GM12878 (cell line): ENCODE data around the gene ADK. TPM values are rescaled to one million over a fixed set of nuclear protein-coding genes. Genes with fewer than 3 reads are reported as not detected.

ENCODE experiments used
- ATAC-seq: fragments of 200-7000 bp; cut with Tn5 transposase; 3 replicates; pipeline ENCODE4 v1.9.1; 2020; ENCODE audit warnings: mild to moderate bottlenecking, moderate library complexity
- BruUV-seq: library from RNA; stranded (reverse); fragments of 400-500 nt; replicated peaks from 2 replicates; lab custom pipeline; 2021; lab: Mats Ljungman, UMichigan
- CTCF ChIA-PET: fragments of 300-600 bp; sonication (Branson Sonifier 250); formaldehyde crosslinking; extraction: SDS; loops from one replicate; lab custom pipeline; 2021; ENCODE audit warnings: inconsistent platforms; lab: Yijun Ruan, JAX
- POLR2A ChIA-PET: fragments of 350-600 bp; formaldehyde crosslinking; extraction: SDS; loops from one replicate; lab custom pipeline; 2021; ENCODE audit warnings: inconsistent platforms; lab: Charles Lee
- RAD21 ChIA-PET: fragments of 300-600 bp; sonication (Branson Sonifier 250); formaldehyde crosslinking; loops from one replicate; lab custom pipeline; 2023; ENCODE audit warnings: antibody characterized with exemption; ENCODE audit not compliant: unreplicated experiment; lab: Charles Lee
- SMC1A ChIA-PET: fragments of 300-600 bp; sonication (Branson Sonifier 250); formaldehyde crosslinking; loops from one replicate; lab custom pipeline; 2023; ENCODE audit not compliant: unreplicated experiment, uncharacterized antibody; lab: Charles Lee
- DNase-seq: peaks from one replicate; pipeline ENCODE4 v3.0.0-alpha.2; 2011; ENCODE audit warnings: low read depth, low spot score
- FAIRE-seq: peaks from 3 replicates; lab custom pipeline; 2011; peaks lifted over from hg19 to GRCh38; lab: Jason Lieb, UNC
- H2AFZ ChIP-seq: 2 replicates; pipeline ENCODE4 v1.6.0; 2011; ENCODE audit warnings: low read depth, low read length, control low read depth; ENCODE audit not compliant: control insufficient read depth
- H3K27ac ChIP-seq: 2 replicates; pipeline ENCODE4 v1.5.1; 2011; ENCODE audit warnings: control low read depth; ENCODE audit not compliant: control insufficient read depth, insufficient read depth
- H3K27me3 ChIP-seq, 2 experiments: replicated peaks in 1 of 2; 2 replicates each; pipeline versions ENCODE4 v1.6.0 to v1.6.1; 2011; ENCODE audit warnings: low read length in 1 of 2; ENCODE audit not compliant: control insufficient read depth in 2 of 2, insufficient read depth in 2 of 2
- H3K36me3 ChIP-seq, 2 experiments: 2 replicates each; pipeline ENCODE4 v1.5.1; 2011; ENCODE audit warnings: low read length in 1 of 2; ENCODE audit not compliant: control insufficient read depth in 2 of 2, insufficient read depth in 2 of 2
- H3K4me1 ChIP-seq: 2 replicates; pipeline ENCODE4 v1.6.1; 2011; ENCODE audit warnings: mild to moderate bottlenecking, low read length, moderate library complexity, mixed read lengths; ENCODE audit not compliant: control insufficient read depth, insufficient read depth
- H3K4me2 ChIP-seq: 2 replicates; pipeline ENCODE4 v1.6.0; 2011; ENCODE audit warnings: control low read depth; ENCODE audit not compliant: control insufficient read depth, insufficient read depth
- H3K4me3 ChIP-seq: fragments of 200-600 bp; sonication (generic); 2 replicates; pipeline ENCODE4 v1.5.1; 2016
- H3K79me2 ChIP-seq: 2 replicates; pipeline ENCODE4 v1.6.0; 2011; ENCODE audit warnings: low read length; ENCODE audit not compliant: control insufficient read depth, insufficient read depth
- H3K9ac ChIP-seq: 2 replicates; pipeline ENCODE4 v1.8.0; 2011; ENCODE audit warnings: low read length, control low read depth, mixed read lengths; ENCODE audit not compliant: control insufficient read depth, insufficient read depth
- H3K9me3 ChIP-seq: replicated peaks from 3 replicates; pipeline ENCODE4 v1.5.1; 2011; ENCODE audit warnings: mild to moderate bottlenecking, low read length; ENCODE audit not compliant: control insufficient read depth, insufficient read depth
- H4K20me1 ChIP-seq: 2 replicates; pipeline ENCODE4 v1.6.0; 2011; ENCODE audit not compliant: control insufficient read depth, insufficient read depth
- BHLHE40 ChIP-seq, 2 experiments: fragments of 450-650 bp in 1 of 2; IDR thresholded peaks; 2 replicates each; pipeline ENCODE4 v1.6.1; 2011 to 2017; ENCODE audit warnings: low read depth in 2 of 2, borderline replicate concordance in 1 of 2, improper control_type of control experiment in 1 of 2, low read length in 1 of 2, mild to moderate bottlenecking in 1 of 2
- CBFB ChIP-seq: IDR thresholded peaks from 2 replicates; pipeline ENCODE4 v1.6.1; 2016; ENCODE audit warnings: antibody characterized with exemption, low read depth
- CHD2 ChIP-seq: IDR thresholded peaks from 2 replicates; pipeline ENCODE4 v1.6.1; 2011; ENCODE audit warnings: low read depth, low read length, improper control_type of control experiment, borderline replicate concordance
- KAT2A ChIP-seq: conservative IDR thresholded peaks from 2 replicates; pipeline ENCODE4 v1.6.1; 2011; ENCODE audit warnings: low read depth, low read length; ENCODE audit not compliant: control insufficient read depth
- RAD51 ChIP-seq: fragments of 450-650 bp; IDR thresholded peaks from 2 replicates; pipeline ENCODE4 v1.6.1; 2016; ENCODE audit warnings: moderate library complexity, mild to moderate bottlenecking, inconsistent platforms
- SIN3A ChIP-seq: IDR thresholded peaks from 2 replicates; pipeline ENCODE4 v1.6.1; 2012; ENCODE audit warnings: low read depth, low read length, improper control_type of control experiment
- STAT1 ChIP-seq: fragments of 450-650 bp; conservative IDR thresholded peaks from 2 replicates; pipeline ENCODE4 v1.6.1; 2014; ENCODE audit warnings: antibody characterized with exemption, mild to moderate bottlenecking
- SUPT20H ChIP-seq: IDR thresholded peaks from 2 replicates; pipeline ENCODE4 v1.6.1; 2011; ENCODE audit warnings: low read depth, mild to moderate bottlenecking, low read length, moderate library complexity, borderline replicate concordance; ENCODE audit not compliant: control insufficient read depth
- ZNF274 ChIP-seq: IDR thresholded peaks from one replicate; pipeline ENCODE4 v1.8.0; 2011; ENCODE audit not compliant: insufficient read length, insufficient read depth
- WGBS: methylation state at CpG from one replicate; pipeline ENCODE4 v1.1.6; 2016; ENCODE audit warnings: low lambda C conversion rate; ENCODE audit not compliant: insufficient replicate concordance, insufficient coverage; ENCODE audit errors: missing lambda C conversion rate; 5-methylcytosine and 5-hydroxymethylcytosine counted together
- in situ Hi-C: fragments of 300-500 bp; cut with MboI; formaldehyde crosslinking; loops from 9 replicates; pipeline ENCODE4 v1.14.3; 2018; ENCODE audit warnings: mixed read lengths
- intact Hi-C: fragments of 100-400 bp; cut with micrococcal nuclease; formaldehyde crosslinking; loops from one replicate; pipeline ENCODE4 v1.14.2; 2022; ENCODE audit not compliant: unreplicated experiment
- polyA plus RNA-seq, 11 experiments: library from polyadenylated mRNA; depleted of rRNA in 4 of 11; unstranded in 6 of 11; stranded (reverse) in 5 of 11; fragments of >200 nt; fragmentation: Nextera tagmentation in 4 of 11; fragmentation: Illumina TruSeq in 1 of 11; extraction: Ambion mirVana in 4 of 11; extraction: Trizol in 1 of 11; gene quantifications; 1 replicate in 1 of 11; 2 replicates in 10 of 11; pipeline versions ENCODE4 v1.2.1 to v1.2.3, GENCODE V29; 2011 to 2016; ENCODE audit warnings: inconsistent platforms in 2 of 11, missing spikeins in 2 of 11, low read depth in 1 of 11
- total RNA-seq, 4 experiments: library from RNA; depleted of rRNA in 3 of 4; stranded (reverse); fragments of >200 nt in 3 of 4; fragmentation: Illumina TruSeq in 1 of 4; extraction: Trizol in 1 of 4; gene quantifications; 2 replicates each; pipeline versions ENCODE4 v1.2.1 to v1.2.3, GENCODE V29; 2013 to 2021

ADK gene
- total and polyA plus RNA-seq, 10 of the 15 experiments (the other 5 are each of a cell fraction or from before 2014, with no cell fraction given), result 42.0 to 151 (median 81.6) TPM

DNA sequence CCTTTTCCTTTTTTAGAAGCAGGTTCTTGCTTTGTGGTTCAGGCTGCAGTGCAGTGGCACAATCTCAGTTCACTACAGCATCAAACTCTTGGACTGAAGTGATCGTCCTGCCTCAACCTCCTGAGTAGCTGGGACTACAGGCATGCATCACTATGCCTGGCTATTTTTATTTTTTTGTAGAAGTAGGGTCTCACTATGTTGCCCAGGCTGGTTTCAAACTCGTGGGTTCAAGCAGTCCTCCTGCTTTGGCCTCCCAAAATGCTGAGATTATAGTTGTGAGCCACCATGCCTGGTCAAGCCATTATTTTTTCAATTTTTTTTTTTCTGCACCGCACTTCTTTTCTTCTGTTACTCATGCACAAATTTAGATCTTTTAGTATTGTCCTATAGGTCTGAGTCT is 154.7 kb downstream of the ADK start:
- ATAC-seq (no peak), DNase-seq (no peak), FAIRE-seq (peak; percentile 23)
- no peaks in the 10 kb centered on the region; a peak in 1 of 4 replicates for H3K36me3 ChIP-seq
- no peak overlapping the region for H2AFZ ChIP-seq
- peaks cover 22% of the 10 kb centered on the region for H3K4me1 ChIP-seq
- H3K27ac ChIP-seq, result no peak overlapping the region
- no peak overlapping the region for H3K9ac ChIP-seq
- no peaks in the 10 kb centered on the region for H3K27me3 ChIP-seq
- ChIA-PET SMC1A (interaction anchor here (0.8 to 1.7 kb wide), 3 partner anchors 10 to 830 kb away, joined by 3 read pairs; no protein-coding TSS in a partner anchor), POLR2A (no interaction called here), RAD21 (interaction anchor here (1.1 kb wide), 1 partner anchor 374 kb away, joined by 3 read pairs; no protein-coding TSS in a partner anchor), CTCF (interaction anchor here (1.0 to 1.7 kb wide), 4 partner anchors 12 to 34 kb away, joined by 3 to 5 read pairs (median 4); no protein-coding TSS in a partner anchor)
- H3K9me3 ChIP-seq, result no peaks in the 10 kb centered on the region
- no TSS peak for BruUV-seq
- no peaks in the 10 kb centered on the region for H4K20me1 ChIP-seq
- H3K4me2 ChIP-seq, result no peak overlapping the region
- in situ Hi-C loops, result no loop called here
- H3K79me2 ChIP-seq, result peaks cover 4% of the 10 kb centered on the region
- intact Hi-C loops, result no loop called here
- TF ChIP-seq SIN3A (no peak), KAT2A (no peak), RAD51 (no peak), ZNF274 (no peak), BHLHE40 (IDR thresholded peaks at IDR 0.05; ENCODE audit: borderline replicate concordance in 1 of 2, low read depth in 2 of 2, low read length in 1 of 2) (no peak), STAT1 (no peak), CBFB (no peak), CHD2 (no peak), SUPT20H (no peak)
- WGBS, result 60% methylated on average over 3 of the region's 3 CpGs
- H3K4me3 ChIP-seq, result no peak overlapping the region
